NCI-H187 treated with DMSO at 0.1 percent for 48 hours (cell line): ENCODE data around the gene COL12A1.
A peak's percentile ranks its signal among the peaks of the same experiment; 100 is the strongest.

Experiments
- DNase-seq: peaks from one replicate; lab custom pipeline; 2025; lab: John Stamatoyannopoulos, UW

COL12A1 gene

DNA sequence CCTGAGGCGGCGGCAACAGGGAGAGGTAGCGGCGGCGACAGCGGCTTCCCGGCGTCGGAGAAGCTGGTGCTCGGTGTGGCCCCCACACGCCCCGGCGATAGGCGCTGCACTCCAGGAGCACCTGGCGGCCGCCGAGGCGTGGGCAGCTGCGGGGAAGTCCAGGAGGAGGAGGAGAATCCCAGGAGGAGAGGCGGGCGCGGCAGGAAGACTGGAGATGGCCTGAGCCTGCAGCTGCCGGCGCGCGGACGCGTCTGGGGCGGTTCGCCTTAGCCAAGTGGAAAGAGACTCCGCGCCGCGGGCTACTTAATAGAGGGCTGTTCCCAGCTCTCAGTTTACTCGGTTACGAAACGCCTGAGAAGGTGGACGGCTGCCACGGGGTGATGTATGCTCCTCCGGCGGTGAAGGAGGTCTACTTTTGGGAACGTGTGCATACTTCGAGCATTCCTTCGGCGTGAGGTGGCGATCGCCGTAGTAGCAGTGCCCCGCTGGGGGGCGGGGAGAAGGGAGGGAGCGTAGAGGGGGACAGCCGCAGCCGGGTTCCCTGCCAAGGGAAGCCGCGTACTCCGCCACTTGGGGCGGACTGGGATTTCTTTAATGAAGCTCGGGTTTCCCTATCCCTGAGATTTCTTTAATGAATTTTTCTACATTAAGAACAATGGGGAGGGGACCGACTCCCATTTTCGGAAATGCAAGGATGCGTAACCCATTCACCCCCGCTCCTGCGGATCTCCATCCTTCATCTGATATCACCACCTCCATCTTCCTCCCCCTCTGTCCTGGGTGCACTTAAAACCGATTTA is at the start of gene COL12A1:
COL12A1 (minus strand) TSS at position 278 of the 800 bp plus-strand sequence. CDS start 3,261 bp downstream, outside the sequence.
- DNase-seq, result no peak

DNA sequence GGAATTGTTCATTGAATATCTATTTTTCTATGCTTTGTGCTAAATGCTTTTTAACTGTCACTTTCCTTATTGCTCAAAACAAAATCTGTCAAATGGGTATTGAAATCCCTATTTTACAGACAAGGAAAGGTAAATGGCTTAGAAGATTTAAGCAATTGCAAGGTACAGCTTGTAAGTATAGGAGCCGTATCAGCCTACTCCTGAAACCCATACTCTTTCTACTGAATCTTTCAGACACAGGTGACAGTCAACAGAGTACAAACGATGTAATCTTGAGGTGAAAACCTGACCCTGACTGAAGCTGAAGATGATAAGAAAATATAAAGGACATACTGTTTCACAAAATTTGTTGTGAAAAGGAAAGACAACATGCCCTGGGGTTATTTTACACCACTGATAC is 44.7 kb upstream of the COL12A1 start:
- DNase-seq, result no peak

DNA sequence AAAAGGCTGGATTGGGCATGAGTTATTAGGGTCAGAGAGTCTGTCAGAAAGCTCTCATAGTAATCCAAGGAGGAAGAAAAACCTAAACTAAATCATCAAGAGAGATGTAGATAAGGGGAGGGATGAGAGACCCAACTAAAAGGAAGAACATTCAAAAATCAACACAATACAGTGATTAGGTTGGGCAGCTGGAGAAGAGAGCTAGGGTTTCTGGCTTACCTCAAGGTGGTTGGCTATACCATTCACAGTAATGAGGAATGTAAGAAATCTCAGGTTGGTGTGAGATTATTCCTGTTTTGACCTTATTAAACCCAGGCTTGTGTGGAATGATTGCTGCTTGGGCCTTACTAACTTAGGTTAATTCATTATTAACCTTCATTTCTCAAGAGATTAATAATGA is 44.0 kb upstream of the COL12A1 start:
- DNase-seq, result no peak

DNA sequence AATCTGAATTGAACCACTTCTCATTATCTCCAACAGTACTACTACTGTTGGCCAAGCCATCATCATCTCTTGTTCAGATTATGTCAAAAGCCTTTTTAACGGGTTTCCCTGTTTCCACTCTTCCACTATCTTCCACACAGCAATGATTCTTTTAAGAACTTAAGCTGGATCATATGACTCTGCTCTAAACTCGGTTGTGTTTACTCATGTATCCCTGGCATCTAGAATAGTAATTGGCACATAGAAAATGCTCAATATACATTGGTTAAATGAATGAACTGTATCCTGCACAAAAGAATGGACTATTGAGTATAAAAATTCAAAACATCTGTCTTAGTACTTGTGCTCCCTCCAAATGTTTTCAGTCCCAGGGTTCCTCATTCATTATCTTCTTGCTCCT is 40.5 kb upstream of the COL12A1 start:
- no peak for DNase-seq

DNA sequence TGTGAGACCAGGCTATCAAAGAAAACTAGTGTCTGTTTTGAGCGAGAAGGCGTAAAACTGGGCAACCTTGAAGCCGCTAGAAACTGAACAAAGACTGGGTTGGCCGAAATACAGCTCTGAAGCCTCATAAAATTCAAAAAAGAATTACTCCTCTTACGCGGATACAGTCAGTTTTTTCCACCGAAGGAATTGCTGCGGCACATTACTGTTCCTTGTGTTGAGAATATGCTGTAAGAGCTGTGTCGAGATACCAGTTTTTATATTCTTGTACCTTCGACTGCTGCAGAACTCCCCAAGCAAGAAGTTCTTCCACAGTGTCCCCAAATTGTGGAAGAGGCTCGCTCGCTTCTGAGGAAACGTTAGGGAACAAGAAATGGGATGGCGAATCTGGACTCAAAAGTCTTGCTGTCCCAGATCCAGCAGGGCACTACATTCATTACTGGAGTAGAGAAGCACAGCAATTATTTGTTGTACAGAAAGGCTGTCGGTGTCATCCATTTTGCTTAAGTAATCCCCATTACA is 38.3 kb upstream of the COL12A1 start:
- no peak for DNase-seq

DNA sequence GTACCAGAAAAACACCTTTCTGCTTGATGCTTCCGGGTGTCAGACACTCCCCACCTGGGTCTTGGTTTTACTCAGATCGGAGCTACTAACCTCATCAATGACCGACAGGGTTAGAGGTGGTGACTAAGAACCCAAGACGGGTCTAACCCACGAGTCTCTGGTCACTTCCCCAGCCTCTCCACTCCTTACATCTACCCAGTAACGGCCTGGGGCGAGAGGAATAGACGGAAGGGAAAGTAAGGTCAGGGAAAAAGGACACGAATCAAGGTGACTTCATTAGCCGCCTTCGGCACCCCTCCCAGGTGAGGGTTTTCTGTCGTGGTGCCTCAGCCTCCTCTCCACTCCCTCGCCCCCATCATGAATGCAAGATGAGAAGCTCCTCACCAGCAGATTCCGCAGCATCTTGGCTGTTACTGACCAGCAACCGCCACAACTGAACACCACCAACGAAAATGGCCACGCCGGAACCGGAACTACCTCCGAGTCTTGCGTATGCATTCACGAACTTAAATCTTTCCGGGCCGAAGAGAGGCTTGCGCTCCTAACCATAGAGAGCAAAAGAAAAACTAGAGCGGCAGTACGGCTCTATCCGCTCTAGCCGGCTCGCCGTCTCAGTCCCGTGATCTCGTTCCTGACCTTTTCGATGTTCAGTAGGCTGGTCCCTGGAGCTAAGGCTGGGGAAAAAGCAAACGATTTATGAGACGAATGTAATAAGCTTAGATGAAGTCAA is 37.6 kb upstream of the COL12A1 start, which contains the start of gene COX7A2:
COX7A2 (minus strand) TSS at position 469 of the 730 bp plus-strand sequence; CDS start at position 402, 67 bp downstream.
- peak; percentile 95 for DNase-seq

DNA sequence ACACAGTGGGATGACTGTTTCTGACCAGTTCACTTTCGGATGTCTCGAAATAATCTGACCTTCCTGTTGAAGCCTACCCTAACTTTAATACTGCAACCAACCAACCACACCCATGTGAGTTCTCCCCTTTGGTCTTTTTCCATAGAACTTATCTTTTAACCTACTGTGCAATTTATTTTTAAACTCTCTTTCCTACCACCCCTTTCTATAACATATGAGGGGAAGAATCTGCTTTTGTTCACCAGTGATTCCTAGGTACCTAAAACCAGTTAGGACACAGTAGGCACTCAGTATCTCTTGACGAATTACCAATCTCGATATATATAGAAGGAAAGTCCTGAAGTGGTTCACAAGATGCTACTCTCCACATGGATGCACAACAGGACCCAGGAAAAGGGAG is 30.8 kb upstream of the COL12A1 start:
- no peak for DNase-seq

DNA sequence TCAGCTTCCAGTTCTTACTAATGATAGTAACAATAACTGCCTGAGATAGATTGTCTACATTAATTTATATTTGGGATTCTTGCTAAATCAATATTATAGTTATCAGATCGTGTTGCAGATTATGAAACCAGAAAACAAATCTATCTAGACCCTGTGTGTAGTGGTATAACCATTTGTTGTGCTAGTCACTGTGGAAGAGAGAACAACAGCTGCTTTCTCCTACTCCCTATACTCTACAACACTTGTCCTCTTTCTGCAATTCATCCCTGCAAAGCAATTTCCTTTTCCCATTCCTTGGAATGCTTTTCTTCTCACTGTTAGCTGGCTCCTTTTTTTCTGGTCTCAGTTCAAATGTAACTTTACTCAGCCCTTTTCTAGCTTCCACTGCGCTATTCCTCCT is 29.4 kb upstream of the COL12A1 start:
- DNase-seq, result no peak

DNA sequence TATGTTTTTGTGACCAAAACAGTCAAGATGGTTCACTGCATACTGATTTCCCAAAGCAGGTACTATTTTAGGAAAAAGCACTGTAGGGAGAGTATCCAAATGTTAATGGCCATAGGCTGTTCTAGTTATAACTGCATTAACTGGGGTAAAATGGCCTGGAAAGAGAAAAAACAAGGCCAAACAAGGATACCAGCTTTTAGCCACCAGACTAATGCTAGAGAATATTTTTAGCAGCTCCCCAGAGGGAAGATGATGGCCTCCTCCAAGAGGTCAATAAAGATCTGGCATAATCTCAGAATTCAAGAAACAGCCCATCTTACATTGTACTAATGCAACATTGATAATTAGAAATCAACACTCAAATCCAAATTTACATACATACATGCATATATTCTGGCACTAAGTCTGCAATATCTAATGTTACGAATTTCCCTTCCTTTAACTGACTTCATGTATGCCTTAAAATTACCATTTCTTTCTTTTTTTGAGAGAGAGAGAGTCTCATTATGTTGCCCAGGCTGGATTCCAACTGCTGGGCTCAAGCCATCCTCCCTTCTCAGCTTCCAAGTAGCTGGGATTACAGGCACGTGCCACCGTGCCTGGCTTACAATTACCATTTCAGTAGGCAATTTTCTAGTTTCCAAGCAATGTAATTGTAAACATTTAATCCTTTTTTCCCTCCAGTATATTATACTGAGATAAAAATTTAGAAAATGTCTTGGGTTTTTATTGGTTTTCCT is 28.4 kb upstream of the COL12A1 start:
- no peak for DNase-seq

DNA sequence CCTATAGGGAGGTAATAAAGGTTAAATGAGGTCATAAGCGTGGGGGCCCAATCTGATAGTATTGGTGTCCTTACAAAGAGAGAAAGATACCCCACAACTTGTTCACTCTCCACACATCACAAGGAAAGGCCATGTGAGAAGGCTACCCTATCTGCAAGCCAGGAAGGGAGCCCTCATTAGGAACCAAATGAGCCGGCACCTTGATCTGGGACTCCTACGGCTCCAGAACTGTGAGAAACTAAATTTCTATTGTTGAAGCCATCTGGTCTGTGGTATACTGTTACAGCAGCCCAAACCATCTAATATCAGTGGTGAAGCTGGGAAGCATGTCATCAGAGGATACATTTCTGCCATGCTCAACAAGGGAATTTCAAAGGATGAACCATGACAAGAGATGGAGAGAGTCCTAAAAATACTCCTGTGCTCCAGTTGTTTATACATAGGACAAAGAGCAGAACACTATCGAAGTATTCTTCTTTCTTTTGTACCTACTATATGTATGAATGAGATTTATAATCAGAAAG is 27.3 kb upstream of the COL12A1 start:
- DNase-seq, result no peak

DNA sequence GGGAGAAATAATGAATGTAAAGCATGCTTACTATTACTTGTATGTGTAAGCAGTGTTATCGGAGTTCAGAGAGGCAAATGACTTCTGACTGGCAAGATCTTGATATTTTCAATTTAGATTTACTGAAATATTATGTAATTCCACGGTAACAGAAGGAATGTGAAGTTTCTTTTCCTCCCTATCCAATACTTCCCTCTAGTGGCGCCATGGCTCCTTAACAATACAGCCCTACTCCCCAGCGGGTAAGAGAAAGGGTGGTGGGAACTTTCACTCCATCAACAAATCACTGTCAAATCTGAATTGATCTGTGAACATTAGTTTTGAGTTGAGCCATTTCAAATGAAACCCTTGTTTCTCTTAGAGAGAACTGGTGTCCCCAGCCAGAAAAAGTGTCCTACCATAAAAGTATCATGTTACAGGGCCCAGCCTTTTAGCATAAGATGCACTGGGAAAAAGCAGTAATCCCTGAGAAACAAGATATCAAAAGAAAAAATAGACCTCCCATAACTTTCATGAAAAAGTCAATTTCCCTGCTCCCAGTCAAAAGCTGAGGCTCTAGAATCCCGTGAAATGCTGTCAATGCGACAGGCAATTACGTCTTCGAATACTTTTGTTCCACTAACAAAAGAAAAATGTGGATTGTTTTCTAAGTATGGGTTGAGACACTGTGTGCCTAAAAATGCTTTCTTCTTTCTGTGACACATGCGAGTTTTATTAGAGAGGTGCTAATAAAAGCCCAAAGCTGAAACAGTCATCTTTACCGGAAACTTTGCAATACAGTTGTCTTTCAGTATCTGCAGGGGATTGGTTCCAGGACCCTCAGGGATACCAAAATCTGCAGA is 24.9 kb upstream of the COL12A1 start:
- DNase-seq, result no peak

DNA sequence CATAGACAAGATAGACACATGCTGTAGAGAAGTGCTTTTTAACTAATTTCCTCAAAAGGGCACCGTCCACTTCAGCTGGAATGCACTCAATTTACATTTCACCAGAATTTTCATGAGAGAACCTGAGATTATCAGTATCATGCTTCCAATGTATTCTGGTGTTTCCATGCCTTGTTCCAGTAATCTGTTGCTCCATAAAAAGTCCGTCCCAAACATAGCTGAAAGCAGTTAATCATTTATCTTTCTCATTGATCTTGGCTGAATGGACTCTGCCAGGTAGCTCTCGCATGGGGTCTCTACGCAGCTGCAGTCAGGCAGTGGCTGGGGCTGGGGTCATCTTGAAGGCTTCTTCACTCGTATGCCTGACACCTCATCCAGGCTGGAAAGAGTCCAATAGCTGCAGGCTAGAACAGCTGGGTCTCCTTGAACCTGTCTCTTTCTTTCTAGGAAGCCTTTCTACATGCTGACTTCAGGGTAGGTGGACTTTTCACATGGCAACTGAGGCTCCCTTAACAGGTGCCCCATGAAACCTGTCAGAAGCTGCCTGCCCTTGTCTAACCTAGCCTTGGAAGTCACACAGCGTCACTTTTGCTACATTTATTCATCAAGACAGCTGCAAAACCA is 18.6 kb upstream of the COL12A1 start:
- DNase-seq, result no peak

DNA sequence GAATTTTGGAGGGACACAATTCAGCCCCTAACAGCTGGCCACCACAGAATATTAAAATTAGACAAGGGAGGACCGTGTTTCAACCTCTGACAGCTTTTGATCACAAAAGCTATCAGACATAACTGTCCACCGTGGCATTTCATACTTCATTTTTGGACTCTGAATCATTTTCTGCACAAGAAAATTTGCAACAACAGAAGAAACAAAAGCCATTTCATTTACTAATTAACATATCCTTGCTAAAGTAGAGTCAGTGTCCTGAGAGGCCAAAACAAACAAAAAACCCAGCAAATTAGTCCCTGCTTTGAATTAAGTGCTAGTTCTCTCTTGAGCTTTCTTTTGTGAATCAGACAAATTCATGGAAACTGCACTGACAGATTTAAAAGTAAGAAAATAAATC is 17.6 kb upstream of the COL12A1 start:
- DNase-seq, result no peak

DNA sequence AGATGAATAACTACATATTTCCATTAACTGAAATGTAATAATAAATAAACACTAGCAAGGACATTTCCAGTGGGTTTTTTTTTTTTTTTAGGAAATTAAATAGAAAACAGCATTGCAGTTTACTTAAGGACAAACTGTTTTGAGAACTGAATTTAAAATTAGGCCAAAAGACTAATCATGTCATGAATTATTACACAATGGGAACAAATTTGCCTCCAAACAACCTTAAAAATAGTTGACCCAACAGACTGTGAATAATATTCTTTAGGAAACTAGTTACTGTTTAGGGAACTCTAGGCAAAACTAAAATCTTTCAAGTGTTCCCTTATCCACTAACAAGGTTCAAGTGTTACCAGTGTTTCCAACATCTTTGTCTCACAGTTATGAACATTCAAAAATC is 16.4 kb upstream of the COL12A1 start:
- no peak for DNase-seq

DNA sequence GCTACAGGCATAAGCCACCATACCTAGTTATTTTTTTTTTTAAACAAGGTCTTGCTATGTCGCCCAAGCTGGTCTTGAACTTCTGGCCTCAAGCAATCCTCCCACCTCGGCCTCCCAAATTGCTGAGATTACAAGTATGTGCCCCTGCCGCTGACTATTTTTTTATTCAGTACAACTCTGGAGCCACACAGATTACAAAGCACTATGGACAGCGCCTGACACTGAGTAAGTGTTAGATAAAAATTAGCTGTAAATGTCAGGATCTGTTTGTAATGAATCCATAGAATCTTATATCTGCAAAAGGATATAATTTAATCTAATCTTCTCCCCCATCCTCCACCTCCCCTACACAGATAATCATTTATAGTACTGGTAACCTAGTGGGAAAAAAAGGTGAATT is 15.3 kb upstream of the COL12A1 start:
- DNase-seq, result no peak

DNA sequence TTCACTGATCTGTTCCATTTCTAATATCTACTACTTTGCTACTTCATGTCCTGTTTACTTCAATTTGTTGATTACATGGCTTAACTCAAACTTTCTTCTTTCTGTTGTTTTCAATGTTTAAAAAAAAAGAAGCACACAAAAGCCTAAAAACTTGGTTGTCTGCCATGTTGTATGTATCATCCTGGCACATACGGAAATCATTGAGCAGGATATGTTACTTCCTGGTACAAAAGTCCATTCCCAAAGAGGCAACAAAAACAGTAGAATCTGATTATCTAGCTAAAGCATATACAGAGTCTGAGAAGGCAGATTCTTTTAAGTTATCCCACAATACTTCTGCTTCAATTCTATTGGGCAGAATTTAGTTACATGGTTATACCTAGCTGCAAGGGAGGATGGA is 14.5 kb upstream of the COL12A1 start:
- no peak for DNase-seq

DNA sequence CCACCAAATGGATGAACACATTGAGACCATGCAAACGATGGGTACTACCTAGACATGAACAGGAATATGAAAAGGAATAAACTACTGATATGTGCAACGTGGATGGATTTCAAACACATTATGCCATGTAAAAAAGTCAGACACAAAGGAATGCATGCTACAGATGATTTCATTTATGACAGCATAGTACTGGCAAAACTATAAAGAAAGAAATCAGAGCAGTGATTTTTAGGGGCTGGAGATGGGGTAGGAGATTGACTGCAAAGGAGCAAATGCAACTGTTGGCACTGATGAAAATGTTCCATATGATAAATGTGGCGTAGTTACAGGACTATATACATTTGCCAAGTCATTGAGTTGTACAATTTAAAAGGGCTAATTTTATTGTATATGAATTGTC is 13.4 kb upstream of the COL12A1 start:
- no peak for DNase-seq

DNA sequence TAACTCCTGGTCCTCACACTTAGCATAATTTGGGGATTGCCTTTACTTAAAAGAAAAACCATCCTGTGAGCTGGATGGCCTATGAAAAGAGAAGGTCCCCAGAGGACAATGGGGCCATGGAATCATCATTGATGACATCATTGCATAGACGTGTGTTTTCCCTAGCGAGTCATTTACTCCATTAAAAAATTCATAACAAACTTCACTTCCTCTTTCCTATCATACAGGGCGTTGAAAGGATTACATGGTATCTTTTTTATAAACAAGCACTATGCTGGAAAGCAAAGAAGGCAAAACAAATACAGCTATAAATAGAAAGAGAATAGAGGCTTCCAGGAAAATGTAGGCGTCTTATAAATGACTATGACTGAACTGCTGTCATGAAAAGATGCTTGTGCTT is 11.3 kb upstream of the COL12A1 start:
- no peak for DNase-seq

DNA sequence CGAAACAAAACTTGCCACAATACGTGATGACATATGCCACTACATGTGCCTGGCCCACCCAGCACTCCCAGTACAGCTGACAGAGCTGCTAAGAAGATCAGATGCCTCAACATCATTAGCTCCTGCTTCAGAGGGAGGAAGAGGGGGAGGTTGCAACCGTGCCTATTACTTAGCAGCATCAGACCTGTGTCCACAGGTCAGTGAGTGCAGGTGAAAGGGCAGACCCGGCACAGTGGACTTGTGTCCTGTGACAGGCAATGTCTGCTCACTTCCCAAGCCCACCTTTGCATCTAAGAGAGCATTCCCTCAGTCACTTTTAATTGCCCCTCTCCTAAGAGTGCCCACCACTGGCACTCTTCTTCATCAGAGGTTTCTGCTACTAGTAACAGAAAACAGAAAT is 9.4 kb upstream of the COL12A1 start:
- DNase-seq, result no peak

DNA sequence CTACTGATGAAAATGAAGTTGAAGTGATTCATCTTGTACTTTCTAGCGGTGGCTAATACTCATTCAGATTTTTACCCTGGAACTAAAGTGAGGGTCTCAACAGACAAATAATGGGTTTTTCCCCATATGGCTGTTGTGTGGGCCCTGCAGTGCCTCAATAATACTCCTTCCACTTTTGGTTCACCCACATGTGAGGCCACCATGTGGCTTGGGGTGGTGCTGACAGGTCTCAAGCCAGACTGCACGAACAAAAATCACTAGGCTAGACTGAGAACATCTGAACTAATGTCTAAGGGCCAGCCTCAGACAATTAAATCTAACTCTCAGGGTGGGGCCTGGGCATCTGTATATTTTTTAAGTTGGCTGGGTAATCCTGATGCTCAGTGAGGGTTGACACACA is 7.9 kb upstream of the COL12A1 start:
- DNase-seq, result no peak

DNA sequence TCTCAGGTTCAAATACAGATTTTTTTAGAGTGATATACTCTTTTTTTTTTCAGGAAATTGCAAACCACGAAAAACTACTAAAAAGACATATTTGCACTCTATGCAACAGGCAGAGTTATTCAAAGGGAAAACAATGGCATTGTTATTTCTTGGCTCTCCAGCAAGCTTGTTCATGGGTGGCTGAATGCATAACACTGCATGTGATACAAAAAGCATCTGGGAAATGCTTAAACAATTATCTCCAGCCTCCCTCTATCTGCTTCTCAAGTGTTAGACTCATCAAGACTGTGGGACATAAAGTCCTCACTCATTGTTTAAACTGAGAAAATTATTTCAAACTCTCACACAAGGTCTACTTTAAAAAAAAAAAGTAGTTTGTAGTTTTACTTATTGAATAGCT is 7.3 kb upstream of the COL12A1 start:
- DNase-seq, result no peak
